HG03045 (cell line): ENCODE measurements around the gene HOXC10.
A peak's percentile ranks its signal among the peaks of the same experiment; 100 is the strongest.

Experiments
- ATAC-seq: cut with Tn5 transposase; IDR thresholded peaks from one replicate; pipeline ENCODE4 v1.9.1; 2021; ENCODE audit warnings: mild to moderate bottlenecking, moderate library complexity; ENCODE audit not compliant: unreplicated experiment

Gene HOXC10

GRCh38 chr12:54014377-54015017, 29.6 kb downstream of the HOXC10 start:
- no peak for ATAC-seq

GRCh38 chr12:54015018-54015931, 30.3 kb downstream of the HOXC10 start:
- no peak for ATAC-seq

- no peak for ATAC-seq
Measured at GRCh38 chr12:54016051-54016450, 31.1 kb downstream of the HOXC10 start.

DNA sequence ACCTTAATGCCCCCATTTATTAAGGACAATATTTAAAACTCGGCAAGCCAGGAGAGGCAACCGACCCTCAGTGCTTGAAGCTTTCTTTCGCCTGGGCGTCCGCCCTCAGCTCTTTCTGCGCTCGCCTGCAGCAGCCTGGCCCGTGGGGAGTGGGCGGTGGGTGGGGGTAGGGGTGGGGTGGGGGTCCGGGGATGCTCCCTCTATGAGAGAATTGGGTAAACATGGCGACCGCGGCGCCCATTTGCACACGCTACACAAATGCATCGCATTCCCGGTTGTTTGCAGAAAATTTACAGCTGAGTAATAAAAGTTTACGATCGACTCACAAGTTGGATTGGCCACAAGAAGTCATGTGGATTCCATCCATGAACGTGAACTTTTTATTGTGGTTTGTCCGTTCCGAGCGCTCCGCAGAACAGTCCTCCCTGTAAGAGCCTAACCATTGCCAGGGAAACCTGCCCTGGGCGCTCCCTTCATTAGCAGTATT, 31.6 kb downstream of the HOXC10 start:
- ATAC-seq = no peak

DNA sequence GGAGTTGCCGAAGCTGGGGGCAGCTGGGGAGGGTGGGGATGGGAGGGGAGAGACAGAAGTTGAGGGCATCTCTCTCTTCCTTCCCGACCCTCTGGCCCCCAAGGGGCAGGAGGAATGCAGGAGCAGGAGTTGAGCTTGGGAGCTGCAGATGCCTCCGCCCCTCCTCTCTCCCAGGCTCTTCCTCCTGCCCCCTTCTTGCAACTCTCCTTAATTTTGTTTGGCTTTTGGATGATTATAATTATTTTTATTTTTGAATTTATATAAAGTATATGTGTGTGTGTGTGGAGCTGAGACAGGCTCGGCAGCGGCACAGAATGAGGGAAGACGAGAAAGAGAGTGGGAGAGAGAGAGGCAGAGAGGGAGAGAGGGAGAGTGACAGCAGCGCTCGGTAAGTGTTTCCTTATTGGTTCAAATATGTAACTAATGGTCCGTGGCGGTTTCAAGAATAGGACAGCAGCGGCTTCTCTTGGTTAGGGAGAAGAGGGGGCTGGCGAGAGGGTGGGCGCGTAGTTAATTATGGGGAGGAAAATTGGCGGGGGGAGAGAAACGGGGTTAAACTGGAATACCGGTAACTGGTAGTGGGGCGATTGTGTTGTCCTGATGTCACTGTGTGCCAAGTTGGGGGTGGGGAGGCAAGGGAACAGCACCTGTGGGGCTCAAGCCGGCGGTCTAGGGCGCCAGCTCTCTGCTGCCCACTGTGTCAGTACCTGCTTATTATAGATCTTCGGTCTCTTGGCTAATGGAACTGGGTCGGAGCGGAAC, 32.3 kb downstream of the HOXC10 start:
- ATAC-seq = peak; percentile 16

- ATAC-seq = peak; percentile 73
Measured at GRCh38 chr12:54017878-54018467, 33.0 kb downstream of the HOXC10 start.

DNA sequence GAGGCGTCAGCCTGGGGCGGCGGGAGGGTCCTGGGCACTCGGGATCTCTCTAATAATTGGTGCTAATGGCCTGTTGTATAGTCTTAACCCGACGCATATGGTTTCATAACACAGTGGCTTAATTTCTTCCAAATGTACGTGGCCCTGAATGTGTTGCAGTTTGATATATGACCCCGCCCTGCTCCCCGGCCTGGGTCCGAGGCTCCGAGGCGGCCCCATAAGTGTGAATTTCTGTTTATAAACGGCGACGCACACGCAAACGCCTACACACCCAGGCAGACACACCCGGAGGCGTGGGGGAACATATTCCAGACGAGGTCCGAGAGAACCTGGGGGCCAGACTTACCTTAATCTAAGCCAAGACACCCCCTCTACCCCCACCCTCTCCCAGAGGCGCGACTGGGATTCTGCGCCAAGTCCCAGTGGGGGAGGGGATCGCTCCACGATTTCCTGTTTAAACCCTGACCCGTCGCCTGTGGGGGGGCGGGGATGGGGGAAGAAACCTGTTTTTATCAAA, 33.6 kb downstream of the HOXC10 start:
- ATAC-seq = no peak

GRCh38 chr12:54019091-54019811, 34.3 kb downstream of the HOXC10 start:
- no peak for ATAC-seq

- ATAC-seq = no peak
Measured at GRCh38 chr12:54019924-54020590, 35.1 kb downstream of the HOXC10 start.

DNA sequence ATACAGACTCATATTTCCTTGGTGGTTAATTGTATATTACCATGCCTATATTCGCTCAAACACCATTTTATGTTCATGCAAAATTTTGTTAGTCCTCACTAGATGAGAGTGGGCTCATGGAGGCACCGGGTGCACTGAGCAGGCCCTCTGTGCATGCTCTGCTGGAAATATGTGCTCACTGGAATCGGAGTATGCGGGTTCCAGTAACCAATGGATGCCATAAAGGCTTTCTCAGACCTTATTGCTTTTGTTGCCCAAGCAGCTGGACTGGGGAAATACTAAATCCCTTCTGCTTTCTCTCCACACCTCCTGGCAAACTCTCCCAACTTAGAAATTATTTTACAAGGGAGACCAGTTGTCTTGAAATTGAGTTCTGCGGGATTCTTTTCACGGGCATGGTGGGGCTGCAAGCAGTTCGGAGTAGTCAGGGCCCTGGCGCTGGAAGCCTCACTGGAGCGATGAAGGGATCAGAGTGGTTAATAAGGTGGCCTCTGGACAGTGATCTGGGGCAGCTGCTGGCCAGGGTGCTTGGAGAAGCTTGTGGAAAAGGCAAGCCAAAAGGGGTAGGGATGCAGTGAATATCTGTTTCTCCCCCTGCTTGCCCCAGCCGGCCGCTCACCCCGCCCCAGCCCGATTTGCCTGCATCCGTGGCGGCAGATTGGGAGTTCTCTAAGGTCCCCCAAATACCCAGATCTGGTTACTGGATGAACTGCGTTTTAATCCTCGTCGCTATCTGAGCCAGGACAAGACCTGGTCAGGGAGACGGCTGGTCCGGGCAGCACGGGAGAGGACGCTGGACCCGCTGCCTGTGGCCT, 35.9 kb downstream of the HOXC10 start:
- ATAC-seq = no peak

GRCh38 chr12:54021432-54022013, 36.6 kb downstream of the HOXC10 start:
- no peak for ATAC-seq

- ATAC-seq = no peak
Measured at GRCh38 chr12:54022960-54023884, 38.3 kb downstream of the HOXC10 start.

GRCh38 chr12:54024127-54024526, 39.2 kb downstream of the HOXC10 start:
- no peak for ATAC-seq

DNA sequence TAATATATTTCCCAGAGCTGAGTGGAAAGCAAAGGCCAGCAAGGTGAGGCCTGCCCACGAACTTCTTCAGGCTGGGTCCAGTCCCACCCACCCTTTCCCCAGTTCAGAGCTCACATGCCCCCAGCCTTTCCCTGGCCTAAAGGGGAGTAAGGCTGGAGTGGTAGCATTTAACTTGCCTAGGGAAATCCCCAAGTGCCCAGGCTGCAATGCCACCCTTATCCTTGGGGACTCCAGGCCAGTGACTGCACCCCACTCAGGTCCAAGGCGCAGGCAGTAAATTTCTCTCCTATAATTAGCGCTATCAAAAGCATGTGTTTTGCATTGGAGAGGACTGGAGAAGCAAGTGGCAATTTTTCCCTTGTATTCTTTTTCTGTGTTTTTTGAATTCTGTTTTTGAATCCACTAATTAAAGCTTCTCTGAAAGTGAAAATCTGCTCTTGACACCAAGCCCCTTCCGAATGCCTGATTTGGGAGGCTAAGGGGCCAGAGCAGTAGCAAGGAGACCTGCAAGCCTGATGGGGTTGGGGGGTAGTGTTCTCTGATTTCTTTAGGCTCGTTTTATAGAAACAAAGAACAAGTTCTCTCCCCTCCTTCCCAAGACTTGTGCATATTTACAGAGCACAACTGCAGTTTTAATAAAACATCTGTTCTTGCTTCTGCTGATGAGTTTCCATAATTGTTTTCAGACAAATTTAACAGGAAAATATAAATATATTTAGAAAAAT, 39.8 kb downstream of the HOXC10 start:
- ATAC-seq = no peak

GRCh38 chr12:54025499-54026405, 40.8 kb downstream of the HOXC10 start:
- ATAC-seq = no peak
